Measurements from ENCODE around the gene RFTN1. TPM values are rescaled to one million over a fixed set of nuclear protein-coding genes. Genes with fewer than 3 reads are reported as not detected.
A peak's percentile ranks its signal among the peaks of the same experiment; 100 is the strongest.

The RFTN1 gene
- total and polyA plus RNA-seq, 9 of the 15 experiments (the other 6 are each of a cell fraction or from before 2014, with no cell fraction given), result 0.08 to 0.51 (median 0.11) TPM; not detected in 6

GRCh38 chr3:16319307-16319706 is 194.2 kb downstream of the RFTN1 start (continued):
- TF ChIP-seq TAF7 (tag; IDR thresholded peaks at IDR 0.05) (no peak), HNRNPUL1 (IDR thresholded peaks at IDR 0.05; ENCODE audit: low read length) (no peak), TOE1 (IDR thresholded peaks at IDR 0.05; ENCODE audit: borderline replicate concordance) (peak; percentile 18; the same call in 1 of the 2 replicates), TOE1 (CRISPR knock-in tag; IDR thresholded peaks at IDR 0.05; ENCODE audit: borderline replicate concordance, low read depth) (no peak), PHB (CRISPR knock-in tag; IDR thresholded peaks at IDR 0.05) (no peak), ZNF224 (CRISPR knock-in tag; IDR thresholded peaks at IDR 0.05) (no peak), ZNF274 (IDR thresholded peaks at IDR 0.05; ENCODE audit: borderline replicate concordance, low read depth, low read length) (no peak)

- no peaks in the 10 kb centered on the region for H3K9me3 ChIP-seq (replicated peaks; ENCODE audit: control insufficient read depth, insufficient read depth, low read depth, low read length)
- POLR2A ChIA-PET, result interaction anchor here (0.6 to 0.9 kb wide), 3 partner anchors 14 to 54 kb away, joined by 3 to 4 read pairs (median 3); partner anchors contain the start of gene DPH3
- intact Hi-C loops (cut with micrococcal nuclease), result no loop called here
Observed at GRCh38 chr3:16318176-16318575, 195.3 kb downstream of the RFTN1 start.

More at GRCh38 chr3:16318176-16318575, 195.3 kb downstream of the RFTN1 start:
- no peak for ATAC-seq
- H3K36me3 ChIP-seq (ENCODE audit: control insufficient read depth, insufficient read depth, low read length), result peaks cover 79% of the 10 kb centered on the region
- H3K27ac ChIP-seq (ENCODE audit: extremely low read depth, low read depth, low read length), result no peak overlapping the region
- in situ Hi-C loops (cut with MboI), result no loop called here
- no peak overlapping the region for H2AFZ ChIP-seq (ENCODE audit: low read depth, low read length)
- H3K4me1 ChIP-seq (replicated peaks in 1 of 2; ENCODE audit: control insufficient read depth in 2 of 2, insufficient read depth in 2 of 2, low read length in 2 of 2), result peaks cover 0 to 12% of the 10 kb centered on the region in 2 experiments; a peak in 2 of 5 replicates
- no peaks in the 10 kb centered on the region for H3K27me3 ChIP-seq (ENCODE audit: control insufficient read depth in 2 of 2, insufficient read depth in 2 of 2, low read length in 2 of 2)
- H3K9me1 ChIP-seq (ENCODE audit: control insufficient read depth, insufficient read depth, low read length), result peaks cover 3% of the 10 kb centered on the region
- TF ChIP-seq ZBTB11 (CRISPR knock-in tag; IDR thresholded peaks at IDR 0.05) (no peak), NFIC (IDR thresholded peaks at IDR 0.05) (no peak)
- no peak overlapping the region for H3K4me3 ChIP-seq
- H4K20me1 ChIP-seq (replicated peaks; ENCODE audit: control insufficient read depth, insufficient read depth, low read length), result no peaks in the 10 kb centered on the region
- no peak overlapping the region for H3K4me2 ChIP-seq (ENCODE audit: insufficient read depth, low read length)
- CTCF ChIA-PET (ENCODE audit: low intra/inter-chr PET ratio), result interaction anchor here (3.0 kb wide), 1 partner anchor 28 kb away, joined by 24 read pairs; no protein-coding TSS in a partner anchor
- BruUV-seq (replicated peaks), result no TSS peak
- no peaks in the 10 kb centered on the region for H3K79me2 ChIP-seq (ENCODE audit: control insufficient read depth, insufficient read depth, low read length)
- no peak for FAIRE-seq
- WGBS (ENCODE audit: insufficient coverage, low coverage, missing lambda C conversion rate), result 87% methylated on average over 7 of the region's 7 CpGs
- no peak overlapping the region for H3K9ac ChIP-seq (ENCODE audit: insufficient read depth in 1 of 2, low read depth in 2 of 2, low read length in 2 of 2)
- DNase-seq (ENCODE audit: extremely low read depth in 1 of 4, low spot score in 3 of 4), result no peak
